Measurements from ENCODE around the gene CDC42EP5.
A peak's percentile ranks its signal among the peaks of the same experiment; 100 is the strongest.

CDC42EP5 gene

DNA sequence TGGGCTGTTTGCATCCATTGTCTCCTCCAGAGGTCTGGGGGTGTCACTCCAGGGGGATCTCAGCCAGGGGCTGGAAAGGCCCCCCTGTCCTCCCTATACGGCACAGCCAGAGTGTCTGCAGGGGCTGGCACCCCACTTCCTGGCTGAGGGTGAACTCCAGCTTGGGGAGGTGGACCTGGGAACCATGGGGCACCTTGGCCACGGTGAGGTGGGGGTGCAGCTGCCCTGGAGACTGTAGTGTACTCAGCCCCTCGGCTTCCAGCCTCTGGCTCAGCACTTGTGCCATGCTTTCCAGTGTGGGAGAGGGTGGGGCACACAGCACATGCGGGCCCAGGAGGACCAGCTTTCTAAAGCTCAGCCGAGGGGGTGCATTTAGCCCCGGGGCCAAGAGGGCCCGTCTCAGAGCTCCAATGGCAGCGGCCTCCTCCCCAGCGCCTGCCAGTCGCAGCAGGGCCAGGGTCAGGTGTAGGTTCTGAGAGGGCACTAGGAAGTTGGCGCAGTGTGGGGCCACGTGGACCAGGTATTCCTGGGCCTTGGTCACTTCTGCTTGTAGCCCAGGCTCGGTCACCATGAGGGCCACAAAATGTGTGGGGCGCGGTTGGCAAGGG lies 10.9 kb downstream of the CDC42EP5 start:
- Mint-ChIP-seq H3K4me3 (peak overlapping the region; percentile 68 to 86 (median 86)), H3K27me3 (ENCODE audit: low read depth) (peaks cover 4% of the 10 kb centered on the region), H3K36me3 (ENCODE audit: low read depth) (peaks cover 41% of the 10 kb centered on the region), H3K27ac (peak overlapping the region; percentile 96 to 98 (median 97)), H3K9me3 (no peaks in the 10 kb centered on the region), H3K4me1 (peaks cover 31% of the 10 kb centered on the region)
- TF ChIP-seq, protein P1, sequence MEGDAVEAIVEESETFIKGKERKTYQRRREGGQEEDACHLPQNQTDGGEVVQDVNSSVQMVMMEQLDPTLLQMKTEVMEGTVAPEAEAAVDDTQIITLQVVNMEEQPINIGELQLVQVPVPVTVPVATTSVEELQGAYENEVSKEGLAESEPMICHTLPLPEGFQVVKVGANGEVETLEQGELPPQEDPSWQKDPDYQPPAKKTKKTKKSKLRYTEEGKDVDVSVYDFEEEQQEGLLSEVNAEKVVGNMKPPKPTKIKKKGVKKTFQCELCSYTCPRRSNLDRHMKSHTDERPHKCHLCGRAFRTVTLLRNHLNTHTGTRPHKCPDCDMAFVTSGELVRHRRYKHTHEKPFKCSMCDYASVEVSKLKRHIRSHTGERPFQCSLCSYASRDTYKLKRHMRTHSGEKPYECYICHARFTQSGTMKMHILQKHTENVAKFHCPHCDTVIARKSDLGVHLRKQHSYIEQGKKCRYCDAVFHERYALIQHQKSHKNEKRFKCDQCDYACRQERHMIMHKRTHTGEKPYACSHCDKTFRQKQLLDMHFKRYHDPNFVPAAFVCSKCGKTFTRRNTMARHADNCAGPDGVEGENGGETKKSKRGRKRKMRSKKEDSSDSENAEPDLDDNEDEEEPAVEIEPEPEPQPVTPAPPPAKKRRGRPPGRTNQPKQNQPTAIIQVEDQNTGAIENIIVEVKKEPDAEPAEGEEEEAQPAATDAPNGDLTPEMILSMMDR (IDR thresholded peaks at IDR 0.05; ENCODE audit: unreplicated experiment in 3 of 3), result no peak

DNA sequence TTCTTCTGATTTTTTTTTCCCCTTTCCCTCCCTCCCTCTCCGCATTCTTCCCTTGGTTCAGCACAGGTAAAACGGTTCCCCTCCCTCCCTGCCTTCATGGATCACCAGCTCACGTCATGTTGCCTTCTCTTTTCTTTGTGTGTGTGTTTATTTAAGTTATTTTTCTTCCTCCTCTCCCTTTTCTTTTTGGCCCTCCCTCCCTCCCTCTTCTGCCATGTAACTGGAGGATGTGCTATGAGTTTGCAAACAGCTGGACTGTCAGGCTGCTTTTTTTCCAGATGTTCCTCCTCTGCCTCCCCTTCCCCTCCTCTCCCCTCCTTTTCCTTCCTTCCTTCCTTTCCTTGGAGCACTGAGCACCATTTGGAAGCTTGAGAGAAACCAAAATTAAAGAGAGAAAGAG lies 11.5 kb downstream of the CDC42EP5 start:
- TF ChIP-seq, protein P1 (IDR thresholded peaks at IDR 0.05; ENCODE audit: unreplicated experiment in 3 of 3), result no peak
- H3K27me3 Mint-ChIP-seq (ENCODE audit: low read depth), result peaks cover 4% of the 10 kb centered on the region
- no peaks in the 10 kb centered on the region for H3K9me3 Mint-ChIP-seq
- H3K4me1 Mint-ChIP-seq, result peaks cover 31% of the 10 kb centered on the region
- peaks cover 41% of the 10 kb centered on the region for H3K36me3 Mint-ChIP-seq (ENCODE audit: low read depth)
- peak overlapping the region; percentile 96 to 98 (median 97) for H3K27ac Mint-ChIP-seq
- H3K4me3 Mint-ChIP-seq, result peak overlapping the region; percentile 68 to 86 (median 86)

DNA sequence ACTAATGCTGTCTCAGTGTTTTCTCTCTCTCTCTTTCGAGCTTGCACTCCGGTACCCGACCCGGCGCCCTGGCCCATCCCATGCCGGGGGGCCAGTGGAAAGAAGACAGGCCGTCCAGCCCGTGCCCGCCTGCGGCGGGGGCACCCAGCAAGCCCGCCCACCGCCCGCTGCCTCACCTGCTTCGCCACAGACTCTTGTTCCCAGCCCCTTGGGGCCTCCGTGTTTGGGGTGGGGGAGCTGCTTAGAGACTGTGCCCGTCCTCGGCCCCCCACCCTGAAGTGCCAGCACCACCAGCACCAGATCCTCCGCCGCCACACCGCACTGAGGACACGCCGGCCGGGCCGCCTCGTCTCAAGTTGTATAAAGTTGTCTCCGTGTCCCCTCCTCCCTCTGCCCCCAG lies 11.9 kb downstream of the CDC42EP5 start:
- H3K27ac Mint-ChIP-seq, result peak overlapping the region; percentile 96 to 98 (median 97)
- H3K36me3 Mint-ChIP-seq (ENCODE audit: low read depth), result peaks cover 37% of the 10 kb centered on the region
- TF ChIP-seq, protein P1 (IDR thresholded peaks at IDR 0.05; ENCODE audit: unreplicated experiment in 3 of 3), result no peak
- peaks cover 4% of the 10 kb centered on the region for H3K27me3 Mint-ChIP-seq (ENCODE audit: low read depth)
- no peaks in the 10 kb centered on the region for H3K9me3 Mint-ChIP-seq
- peaks cover 31% of the 10 kb centered on the region for H3K4me1 Mint-ChIP-seq
- peak overlapping the region; percentile 68 to 86 (median 86) for H3K4me3 Mint-ChIP-seq

DNA sequence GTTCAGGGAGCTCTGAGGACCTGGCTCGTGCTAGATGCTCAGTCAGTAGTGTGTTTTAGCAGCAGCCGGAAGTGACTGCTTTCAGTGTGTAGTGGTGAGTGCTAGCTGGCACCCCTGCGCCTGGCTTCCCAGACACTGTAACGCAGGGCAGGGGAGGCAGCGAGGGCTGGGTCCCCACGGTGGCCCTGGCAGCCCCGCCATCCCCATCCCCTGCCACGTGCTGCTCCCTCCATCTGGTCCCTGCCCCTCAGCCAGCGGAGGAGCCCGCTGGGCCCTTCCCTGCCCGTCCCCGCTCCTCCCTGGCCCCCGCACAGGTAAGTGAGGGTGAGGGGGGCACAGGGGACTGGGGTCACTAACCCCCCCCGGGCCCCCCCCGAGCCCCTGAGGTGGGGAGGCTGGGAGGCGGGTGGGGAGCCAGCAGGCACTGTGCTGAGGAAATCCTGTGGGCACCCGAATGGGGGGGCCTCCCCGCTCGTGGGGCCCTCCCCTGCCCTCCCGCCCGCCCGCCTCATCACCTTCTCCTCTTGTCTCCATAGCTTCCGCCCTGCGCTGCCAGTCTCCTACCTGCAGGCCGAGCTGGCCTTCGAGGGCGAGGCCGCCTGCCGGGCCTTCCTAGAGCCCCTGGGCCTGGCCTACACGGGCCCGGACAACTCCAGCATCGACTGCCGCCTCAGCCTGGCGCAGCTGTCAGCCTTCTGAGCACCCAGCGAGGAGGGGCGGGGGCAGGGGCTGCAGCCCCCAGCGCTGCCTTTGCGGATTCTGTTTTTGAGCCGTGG lies 12.7 kb downstream of the CDC42EP5 start:
- Mint-ChIP-seq H3K27me3 (ENCODE audit: low read depth) (no peaks in the 10 kb centered on the region), H3K4me3 (peak overlapping the region; percentile 12 to 73 (median 19)), H3K4me1 (peaks cover 31% of the 10 kb centered on the region), H3K9me3 (no peaks in the 10 kb centered on the region), H3K36me3 (ENCODE audit: low read depth) (peaks cover 35% of the 10 kb centered on the region), H3K27ac (peak overlapping the region in 2 of 3 experiments; percentile 45 to 72)
- TF ChIP-seq, protein P1 (IDR thresholded peaks at IDR 0.05; ENCODE audit: unreplicated experiment in 3 of 3), result no peak

DNA sequence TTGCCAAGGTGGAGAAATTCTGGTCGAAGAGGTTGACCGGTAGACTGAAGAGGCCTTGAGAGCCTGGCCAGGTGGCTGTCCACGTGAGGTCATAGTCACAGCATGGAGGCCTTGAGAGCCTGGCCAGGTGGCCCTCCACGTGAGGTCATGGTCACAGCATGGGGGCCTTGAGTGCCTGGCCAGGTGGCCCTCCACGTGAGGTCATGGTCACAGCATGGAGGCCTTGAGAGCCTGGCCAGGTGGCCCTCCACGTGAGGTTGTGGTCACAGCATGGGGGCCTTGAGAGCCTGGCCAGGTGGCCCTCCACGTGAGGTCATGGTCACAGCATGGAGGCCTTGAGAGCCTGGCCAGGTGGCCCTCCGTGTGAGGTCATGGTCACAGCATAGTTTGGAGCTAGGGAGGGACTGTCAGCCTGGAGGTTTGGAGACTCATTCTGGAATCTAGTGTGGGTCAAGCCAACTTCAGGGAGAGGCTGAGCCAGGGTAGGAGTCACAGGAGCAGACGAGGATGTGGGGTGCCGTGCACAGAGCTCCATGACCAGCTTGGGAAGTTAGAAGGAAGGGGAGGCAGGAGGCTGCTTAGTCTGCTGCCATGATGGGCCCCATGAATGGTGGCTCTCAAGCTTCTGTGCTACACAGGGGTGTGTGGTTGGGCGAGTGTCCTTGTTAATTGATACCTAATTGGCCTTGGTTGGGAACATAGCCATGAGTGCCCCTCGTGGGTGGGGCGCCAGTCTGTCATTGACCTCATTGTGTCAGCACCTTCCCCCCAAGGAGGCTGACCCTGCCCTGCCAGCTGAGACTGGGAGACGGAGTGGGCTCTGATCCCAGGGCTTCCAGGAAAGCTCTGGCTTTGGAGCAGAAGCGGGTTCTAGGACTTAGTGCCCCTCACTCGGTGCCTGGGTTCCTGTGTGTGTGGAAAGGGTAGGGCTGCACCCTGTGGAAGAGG lies 13.5 kb downstream of the CDC42EP5 start:
- peak overlapping the region; percentile 40 to 73 (median 57) for H3K4me3 Mint-ChIP-seq

More for the DNA sequence above, 13.5 kb downstream of the CDC42EP5 start:
- TF ChIP-seq, protein P1 (IDR thresholded peaks at IDR 0.05; ENCODE audit: unreplicated experiment in 3 of 3), result no peak
- no peaks in the 10 kb centered on the region for H3K27me3 Mint-ChIP-seq (ENCODE audit: low read depth)
- H3K4me1 Mint-ChIP-seq, result peaks cover 31% of the 10 kb centered on the region
- no peaks in the 10 kb centered on the region for H3K9me3 Mint-ChIP-seq
- H3K27ac Mint-ChIP-seq, result peak overlapping the region; percentile 45 to 72 (median 58)
- peaks cover 42% of the 10 kb centered on the region for H3K36me3 Mint-ChIP-seq (ENCODE audit: low read depth)

Measured in nephron (organoid).